Hematopoietic multipotent progenitor cell (in vitro differentiated cells): ENCODE data around the gene XAGE1A. TPM values are rescaled to one million over a fixed set of nuclear protein-coding genes. Genes with fewer than 3 reads are reported as not detected.
"Not testable (repeated sequence)": the region's sequence is repeated elsewhere in the genome, so short reads cannot be mapped to it uniquely, and the experiment has no call there.

Experiments used
- DNase-seq, 3 donors: peaks; one replicate each; pipeline ENCODE4 v3.0.0-alpha.2; 2011 to 2015; ENCODE audit warnings: low read depth in 2 of 3, low spot score in 2 of 3
- small RNA-seq: library from RNA; depleted of rRNA; stranded (forward); fragments of <200 nt; gene quantifications from one replicate; pipeline ENCODE3, GENCODE V24; 2012
- total RNA-seq: library from RNA; depleted of rRNA; stranded (reverse); fragments of >200 nt; gene quantifications from one replicate; pipeline ENCODE4 v1.2.3, GENCODE V29; 2012

XAGE1A gene, protein sequence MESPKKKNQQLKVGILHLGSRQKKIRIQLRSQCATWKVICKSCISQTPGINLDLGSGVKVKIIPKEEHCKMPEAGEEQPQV
- not detected for total RNA-seq

DNA sequence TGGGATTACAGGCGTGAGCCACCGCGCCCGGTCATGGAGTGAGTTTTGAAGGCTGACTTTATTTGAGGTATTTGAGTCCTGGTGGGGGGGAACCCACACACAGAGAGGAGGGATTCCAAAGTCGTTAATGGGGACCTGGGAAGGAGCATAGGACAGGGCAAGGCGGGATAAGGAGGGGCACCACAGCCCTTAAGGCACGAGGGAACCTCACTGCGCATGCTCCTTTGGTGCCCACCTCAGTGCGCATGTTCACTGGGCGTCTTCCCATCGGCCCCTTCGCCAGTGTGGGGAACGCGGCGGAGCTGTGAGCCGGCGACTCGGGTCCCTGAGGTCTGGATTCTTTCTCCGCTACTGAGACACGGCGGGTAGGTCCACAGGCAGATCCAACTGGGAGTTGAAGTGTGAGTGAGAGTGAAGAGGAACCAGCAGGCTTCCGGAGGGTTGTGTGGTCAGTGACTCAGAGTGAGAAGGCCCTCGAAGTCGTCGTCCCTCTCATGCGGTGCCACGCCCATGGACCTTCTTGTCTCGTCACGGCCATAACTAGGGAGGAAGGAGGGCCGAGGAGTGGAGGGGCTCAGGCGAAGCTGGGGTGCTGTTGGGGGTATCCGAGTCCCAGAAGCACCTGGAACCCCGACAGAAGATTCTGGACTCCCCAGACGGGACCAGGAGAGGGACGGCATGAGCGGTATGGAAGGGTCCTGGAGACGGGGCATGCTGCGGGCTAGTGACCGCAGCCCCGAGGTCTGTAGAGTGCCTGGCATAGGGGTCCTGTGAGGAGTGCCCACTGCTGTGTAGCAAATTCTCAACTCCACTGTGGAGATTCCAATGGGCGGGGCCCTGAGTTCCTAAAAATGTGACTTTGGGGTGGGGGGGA is at the start of gene XAGE1A:
Gene XAGE1A (plus strand): TSS at position 264 of the 874 bp plus-strand sequence. CDS start 1,554 bp downstream, outside the sequence.
- not testable (repeated sequence) for DNase-seq

DNA sequence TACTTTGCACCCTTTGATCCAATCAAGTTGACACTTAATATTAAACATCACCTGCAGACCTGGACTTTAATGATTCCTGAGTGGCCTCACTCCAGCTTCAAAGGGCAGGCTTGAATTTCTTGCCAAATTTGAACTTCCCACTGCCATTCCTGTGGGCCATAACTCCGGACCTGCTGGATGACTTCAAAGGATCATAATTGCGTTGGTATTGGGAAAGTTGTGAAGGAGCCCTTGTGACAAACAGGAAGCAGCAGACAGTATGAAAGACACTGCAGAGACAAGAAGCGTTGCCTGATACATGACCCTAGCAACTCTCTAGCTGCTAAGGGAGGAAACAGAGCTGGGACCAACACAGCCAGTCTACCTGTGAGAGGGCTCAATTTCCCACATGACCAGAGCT is 43.6 kb upstream of the XAGE1A start:
- DNase-seq = not testable (repeated sequence)

DNA sequence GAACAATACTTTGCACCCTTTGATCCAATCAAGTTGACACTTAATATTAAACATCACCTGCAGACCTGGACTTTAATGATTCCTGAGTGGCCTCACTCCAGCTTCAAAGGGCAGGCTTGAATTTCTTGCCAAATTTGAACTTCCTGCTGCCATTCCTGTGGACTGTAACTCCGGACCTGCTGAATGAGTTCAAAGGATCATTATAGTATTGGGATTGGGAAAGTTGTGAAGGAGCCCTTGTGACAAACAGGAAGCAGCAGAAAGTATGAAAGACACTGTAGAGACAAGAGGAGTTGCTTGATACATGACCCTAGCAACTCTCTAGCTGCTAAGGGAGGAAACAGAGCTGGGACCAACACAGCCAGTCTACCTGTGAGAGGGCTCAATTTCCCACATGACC is 24.3 kb upstream of the XAGE1A start:
- not testable (repeated sequence) for DNase-seq

DNA sequence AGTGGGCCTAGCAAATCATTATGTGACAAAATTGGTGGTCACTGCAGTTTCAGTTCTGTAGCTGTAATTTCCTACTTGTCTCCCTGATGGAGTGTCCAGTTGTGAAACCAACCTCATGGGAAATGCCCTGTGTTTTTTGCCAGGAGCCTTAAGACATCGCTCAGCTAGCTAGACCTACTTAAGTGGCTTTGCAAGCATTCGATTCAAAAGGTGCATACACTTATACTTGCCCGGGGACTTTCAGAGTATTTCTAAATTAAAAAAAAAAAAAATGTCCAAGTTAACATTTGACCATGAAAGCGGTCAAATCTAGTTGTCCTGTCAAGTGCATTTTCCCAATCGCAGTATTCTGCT is 788 bp downstream of the XAGE1A start:
- not testable (repeated sequence) for DNase-seq

DNA sequence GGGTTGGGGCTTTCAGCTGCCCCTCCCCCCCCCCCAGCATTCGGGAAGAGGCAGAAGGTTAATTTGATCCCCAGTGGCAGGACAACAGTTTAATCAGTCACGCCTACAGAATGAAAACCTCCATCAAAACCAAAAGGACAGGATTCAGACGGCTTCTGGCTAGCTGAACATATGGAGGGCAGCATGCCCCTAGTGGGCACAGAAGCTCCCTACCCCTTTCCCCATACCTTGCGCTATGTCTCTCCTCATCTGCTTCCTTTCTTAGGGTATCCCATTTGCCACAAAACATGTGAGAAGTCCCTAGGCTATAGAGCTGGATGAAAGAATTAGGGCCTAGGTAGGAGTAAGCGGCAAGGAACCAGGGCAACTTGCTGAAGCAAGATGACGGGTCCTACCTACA is 5.8 kb downstream of the XAGE1A start:
- not testable (repeated sequence) for DNase-seq

DNA sequence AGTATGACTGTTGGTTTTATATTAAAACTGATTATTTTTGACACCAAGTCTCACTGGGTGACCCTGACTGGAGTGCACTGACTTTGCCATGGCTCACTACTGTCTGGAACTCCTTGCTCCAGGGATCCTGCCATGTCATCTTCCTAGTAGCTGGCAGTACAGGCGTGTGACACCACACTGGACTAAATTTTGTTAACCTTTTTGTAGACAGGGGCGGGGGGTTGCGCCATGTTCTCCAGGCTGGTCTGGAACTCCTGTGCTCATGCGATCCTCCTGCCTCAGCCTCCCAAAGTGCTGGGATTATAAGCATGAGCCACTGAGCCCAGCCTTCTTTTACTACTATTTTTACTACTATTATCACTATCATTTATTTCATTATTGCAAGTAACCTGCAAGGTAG is 8.9 kb downstream of the XAGE1A start:
- DNase-seq = no peak

DNA sequence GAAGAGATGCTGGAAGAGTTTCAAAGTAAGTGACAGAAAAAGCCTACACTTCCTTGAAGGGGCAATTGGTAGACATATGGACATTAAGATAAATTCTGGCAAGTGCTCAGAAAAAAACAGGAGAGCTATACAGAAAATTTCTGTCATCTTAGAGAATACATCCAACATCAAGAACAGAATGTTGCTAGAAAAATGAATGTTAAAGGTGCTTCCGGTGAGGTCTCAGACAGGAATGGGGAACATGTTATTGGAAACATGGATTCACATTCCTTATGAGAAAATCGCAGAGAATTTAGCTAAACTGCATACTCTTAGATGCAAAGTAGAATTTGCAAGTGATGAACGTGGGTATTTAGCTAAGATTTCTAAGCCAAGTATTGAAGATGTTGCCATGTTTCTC is 11.7 kb downstream of the XAGE1A start:
- no peak for DNase-seq

DNA sequence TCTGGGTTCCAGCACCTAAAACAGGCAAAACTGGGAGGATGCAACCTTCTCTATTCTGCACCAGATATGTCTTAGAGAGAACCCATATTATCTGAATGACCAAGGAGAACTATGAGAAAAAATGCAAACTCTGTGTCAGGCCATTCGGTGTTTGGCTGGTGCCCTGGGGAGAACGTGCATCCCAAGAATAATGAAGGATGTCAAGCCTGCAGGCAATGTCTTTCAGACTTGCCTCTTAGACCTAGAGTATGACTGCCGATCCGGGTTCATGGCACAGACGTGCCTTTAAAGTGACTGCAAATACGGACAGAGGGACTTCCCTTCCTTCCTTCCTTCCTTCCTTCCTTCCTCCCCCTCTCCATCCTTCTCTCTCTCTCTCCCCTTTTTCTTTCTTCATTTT is 14.3 kb downstream of the XAGE1A start:
- DNase-seq = no peak

DNA sequence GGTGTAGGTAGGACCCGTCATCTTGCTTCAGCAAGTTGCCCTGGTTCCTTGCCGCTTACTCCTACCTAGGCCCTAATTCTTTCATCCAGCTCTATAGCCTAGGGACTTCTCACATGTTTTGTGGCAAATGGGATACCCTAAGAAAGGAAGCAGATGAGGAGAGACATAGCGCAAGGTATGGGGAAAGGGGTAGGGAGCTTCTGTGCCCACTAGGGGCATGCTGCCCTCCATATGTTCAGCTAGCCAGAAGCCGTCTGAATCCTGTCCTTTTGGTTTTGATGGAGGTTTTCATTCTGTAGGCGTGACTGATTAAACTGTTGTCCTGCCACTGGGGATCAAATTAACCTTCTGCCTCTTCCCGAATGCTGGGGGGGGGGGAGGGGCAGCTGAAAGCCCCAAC is 15.5 kb downstream of the XAGE1A start:
- DNase-seq = not testable (repeated sequence)

DNA sequence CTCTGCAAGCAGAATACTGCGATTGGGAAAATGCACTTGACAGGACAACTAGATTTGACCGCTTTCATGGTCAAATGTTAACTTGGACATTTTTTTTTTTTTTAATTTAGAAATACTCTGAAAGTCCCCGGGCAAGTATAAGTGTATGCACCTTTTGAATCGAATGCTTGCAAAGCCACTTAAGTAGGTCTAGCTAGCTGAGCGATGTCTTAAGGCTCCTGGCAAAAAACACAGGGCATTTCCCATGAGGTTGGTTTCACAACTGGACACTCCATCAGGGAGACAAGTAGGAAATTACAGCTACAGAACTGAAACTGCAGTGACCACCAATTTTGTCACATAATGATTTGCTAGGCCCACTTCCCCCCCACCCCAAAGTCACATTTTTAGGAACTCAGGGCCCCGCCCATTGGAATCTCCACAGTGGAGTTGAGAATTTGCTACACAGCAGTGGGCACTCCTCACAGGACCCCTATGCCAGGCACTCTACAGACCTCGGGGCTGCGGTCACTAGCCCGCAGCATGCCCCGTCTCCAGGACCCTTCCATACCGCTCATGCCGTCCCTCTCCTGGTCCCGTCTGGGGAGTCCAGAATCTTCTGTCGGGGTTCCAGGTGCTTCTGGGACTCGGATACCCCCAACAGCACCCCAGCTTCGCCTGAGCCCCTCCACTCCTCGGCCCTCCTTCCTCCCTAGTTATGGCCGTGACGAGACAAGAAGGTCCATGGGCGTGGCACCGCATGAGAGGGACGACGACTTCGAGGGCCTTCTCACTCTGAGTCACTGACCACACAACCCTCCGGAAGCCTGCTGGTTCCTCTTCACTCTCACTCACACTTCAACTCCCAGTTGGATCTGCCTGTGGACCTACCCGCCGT is 20.7 kb downstream of the XAGE1A start:
- not testable (repeated sequence) for DNase-seq

DNA sequence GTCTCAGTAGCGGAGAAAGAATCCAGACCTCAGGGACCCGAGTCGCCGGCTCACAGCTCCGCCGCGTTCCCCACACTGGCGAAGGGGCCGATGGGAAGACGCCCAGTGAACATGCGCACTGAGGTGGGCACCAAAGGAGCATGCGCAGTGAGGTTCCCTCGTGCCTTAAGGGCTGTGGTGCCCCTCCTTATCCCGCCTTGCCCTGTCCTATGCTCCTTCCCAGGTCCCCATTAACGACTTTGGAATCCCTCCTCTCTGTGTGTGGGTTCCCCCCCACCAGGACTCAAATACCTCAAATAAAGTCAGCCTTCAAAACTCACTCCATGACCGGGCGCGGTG is 21.3 kb downstream of the XAGE1A start, which contains the start of gene XAGE1B:
Gene XAGE1B (minus strand): TSS at position 77 of the 339 bp plus-strand sequence. CDS start 1,536 bp downstream, outside the sequence.
- not testable (repeated sequence) for DNase-seq

DNA sequence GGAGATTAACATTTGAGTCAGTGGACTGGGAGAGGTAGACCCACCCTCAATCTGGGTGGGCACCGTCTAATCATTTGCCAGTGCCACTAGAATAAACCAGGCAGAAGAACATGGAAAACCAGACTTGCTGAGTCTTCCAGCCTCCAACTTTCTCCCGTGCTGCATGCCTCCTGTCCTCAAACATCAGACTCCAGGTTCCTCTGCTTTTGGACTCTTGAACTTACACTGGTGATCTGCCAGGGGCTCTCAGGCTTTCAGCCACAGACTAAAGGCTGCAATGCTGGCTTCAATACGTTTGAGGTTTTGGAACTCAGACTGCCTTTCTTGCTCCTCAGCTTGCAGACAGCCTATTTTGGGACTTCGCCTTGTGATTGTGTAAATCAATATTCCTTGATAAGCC is 45.4 kb downstream of the XAGE1A start:
- not testable (repeated sequence) for DNase-seq

DNA sequence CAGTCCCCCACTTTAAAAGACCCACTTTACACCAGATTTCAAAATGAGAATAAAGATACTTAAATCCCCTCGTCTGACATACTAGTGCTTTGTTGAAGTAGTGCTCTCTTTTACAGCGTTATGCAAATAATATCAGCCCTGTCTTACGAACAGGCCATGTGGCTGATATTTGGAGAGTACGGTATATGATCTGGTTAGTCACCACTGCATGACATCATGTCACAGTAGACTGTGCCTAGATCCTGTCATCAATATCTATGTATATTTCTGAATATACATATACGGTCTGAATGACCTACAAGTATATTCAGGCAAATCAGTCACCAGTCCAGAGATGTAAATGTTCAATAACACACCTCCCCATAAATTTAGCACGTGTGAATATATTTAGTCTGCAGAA is 46.7 kb downstream of the XAGE1A start:
- DNase-seq = no peak

DNA sequence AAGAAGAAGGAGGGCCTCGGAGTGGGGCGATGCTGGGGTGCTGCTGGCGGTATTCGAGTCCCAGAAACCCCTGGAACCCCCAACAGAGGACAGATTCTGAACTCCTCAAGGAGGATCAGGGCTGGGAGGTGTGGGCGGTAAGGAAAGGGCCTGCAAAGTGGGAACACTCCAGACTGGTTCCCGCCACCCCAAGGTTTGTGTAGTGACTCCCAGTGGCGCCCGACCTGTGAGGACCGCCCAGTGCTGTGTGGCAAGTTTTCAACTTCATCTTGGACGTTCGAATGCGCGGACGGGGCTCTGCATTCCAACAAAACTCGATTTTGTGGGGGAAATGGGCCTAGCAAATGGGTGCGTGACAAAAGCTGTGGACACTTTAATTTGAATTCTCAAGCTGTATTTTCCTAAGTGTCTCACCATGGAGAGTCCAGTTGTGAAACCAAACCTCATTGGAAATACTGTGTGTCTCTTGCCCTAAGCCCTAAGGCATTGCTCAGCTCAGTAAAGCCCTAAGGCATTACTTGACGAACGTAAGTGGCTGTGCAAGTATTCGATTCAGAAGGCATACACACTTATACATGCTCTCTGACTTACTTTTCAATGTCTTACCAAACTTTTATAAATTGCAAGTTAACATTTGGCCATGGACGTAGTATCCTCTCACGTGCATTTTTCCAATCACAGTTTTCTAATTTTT is 48.7 kb downstream of the XAGE1A start:
- DNase-seq = no peak

DNA sequence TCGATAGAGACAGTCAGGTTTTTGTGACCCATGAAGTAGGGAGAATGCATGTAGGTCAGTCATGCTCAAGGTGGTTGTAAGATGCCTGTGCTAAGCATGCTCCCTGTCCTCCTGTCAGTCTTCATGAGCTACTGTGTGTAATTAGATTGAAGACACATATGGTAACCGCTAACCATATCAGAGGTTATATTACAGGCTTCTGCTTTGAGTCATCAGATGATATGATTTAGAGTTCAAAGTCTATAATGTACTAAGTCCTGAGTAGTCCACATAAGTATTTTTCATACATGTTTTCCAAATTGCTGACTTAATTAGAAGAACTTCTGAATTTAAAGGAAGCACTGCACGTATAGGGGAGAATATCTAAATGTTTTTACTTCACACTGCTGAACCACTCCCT is 53.2 kb downstream of the XAGE1A start:
- DNase-seq = not testable (repeated sequence)

Small RNA genes lying within 50 kb of the gene (small RNA-seq; reads per million reads assigned to genes)
- gene BX510359.8 = not detected
- not detected for gene RBM22P7

Other genes starting within 250 kb of the XAGE1A start
- not detected for gene XAGE2, start 126.8 kb upstream of the XAGE1A start, total RNA-seq
- gene XAGE1B, start 21.3 kb downstream of the XAGE1A start, total RNA-seq = not detected
- gene SSX7, start 159.1 kb downstream of the XAGE1A start, total RNA-seq = not detected
- gene SSX2, start 211.4 kb downstream of the XAGE1A start, total RNA-seq = not detected